ENCODE data around the gene GLDC.

GLDC gene

GRCh38 chr9:6598249-6598725 is 47.2 kb downstream of the GLDC start:
- TF ChIP-seq EZH2 (optimal IDR thresholded peaks at IDR 0.05; ENCODE audit: low read depth, low read length) (no peak), CTCF (IDR thresholded peaks at IDR 0.05; ENCODE audit: low read length) (no peak), EZH2phosphoT487 (IDR thresholded peaks at IDR 0.05; ENCODE audit: low read length) (no peak)
- peak overlapping the region; percentile 8; the same call in 1 of the 2 replicates for H3K9ac ChIP-seq (ENCODE audit: low read length)

DNA sequence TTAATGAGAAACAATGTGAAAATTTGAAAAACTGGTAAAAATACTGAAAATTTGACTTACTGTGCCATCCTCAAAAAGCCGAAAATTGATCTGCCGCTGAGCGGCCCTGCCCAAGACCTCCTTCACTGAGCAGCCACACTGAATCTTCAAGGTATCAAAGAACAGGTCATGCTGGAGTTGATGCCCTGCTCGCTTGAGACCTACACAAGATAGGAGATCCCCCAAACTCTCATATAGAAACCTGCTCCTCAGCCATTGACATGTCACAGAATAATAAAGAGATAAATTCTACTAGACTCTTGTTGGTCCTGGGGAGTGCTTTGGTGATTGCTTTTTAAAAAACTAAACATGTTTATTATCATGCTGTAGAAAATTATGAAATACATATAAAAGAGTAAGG is 52.7 kb downstream of the GLDC start:
- H3K4me3 ChIP-seq (ENCODE audit: low read length), result no peak overlapping the region
- no peak for TF ChIP-seq EZH2phosphoT487 (IDR thresholded peaks at IDR 0.05; ENCODE audit: low read length)
- TF ChIP-seq CTCF (IDR thresholded peaks at IDR 0.05; ENCODE audit: low read length), result no peak
- TF ChIP-seq EZH2 (optimal IDR thresholded peaks at IDR 0.05; ENCODE audit: low read depth, low read length), result no peak
- H3K27me3 ChIP-seq (replicated peaks; ENCODE audit: insufficient read depth, low read length), result no peaks in the 10 kb centered on the region
- no peak overlapping the region for H3K27ac ChIP-seq (ENCODE audit: low read length)
- DNase-seq, result no peak
- no peak overlapping the region for H3K9ac ChIP-seq (ENCODE audit: low read length)
- H3K4me2 ChIP-seq (ENCODE audit: low read depth, low read length), result no peak overlapping the region
- no peaks in the 10 kb centered on the region for H3K9me2 ChIP-seq (replicated peaks; ENCODE audit: insufficient read depth, low read length)
- H2AFZ ChIP-seq (ENCODE audit: low read length), result no peak overlapping the region
- H3K36me3 ChIP-seq (replicated peaks; ENCODE audit: insufficient read depth, low read length), result peaks cover 6% of the 10 kb centered on the region
- peaks cover 20% of the 10 kb centered on the region for H3K4me1 ChIP-seq (ENCODE audit: low read length)
- peaks cover 11% of the 10 kb centered on the region for H3K79me2 ChIP-seq (ENCODE audit: low read length)
- H3K9me3 ChIP-seq (replicated peaks; ENCODE audit: insufficient read depth, low read length), result no peaks in the 10 kb centered on the region
- H4K20me1 ChIP-seq (ENCODE audit: insufficient read depth, low read length), result no peaks in the 10 kb centered on the region
- peaks cover 12% of the 10 kb centered on the region for H3F3A ChIP-seq (ENCODE audit: insufficient read depth, low read length)

More at GRCh38 chr9:6598249-6598725, 47.2 kb downstream of the GLDC start:
- Histone ChIP-seq H3K4me1 (ENCODE audit: low read length) (peaks cover 40% of the 10 kb centered on the region), H3K36me3 (replicated peaks; ENCODE audit: insufficient read depth, low read length) (peaks cover 7% of the 10 kb centered on the region; the same call in 1 of the 2 replicates), H3K4me2 (ENCODE audit: low read depth, low read length) (peak overlapping the region; percentile 5; the same call in 1 of the 2 replicates), H3K79me2 (ENCODE audit: low read length) (peaks cover 11% of the 10 kb centered on the region), H3K9me3 (replicated peaks; ENCODE audit: insufficient read depth, low read length) (no peaks in the 10 kb centered on the region), H3K27ac (ENCODE audit: low read length) (peak overlapping the region; percentile 71), H4K20me1 (ENCODE audit: insufficient read depth, low read length) (no peaks in the 10 kb centered on the region), H3K9me2 (replicated peaks; ENCODE audit: insufficient read depth, low read length) (no peaks in the 10 kb centered on the region), H3K27me3 (replicated peaks; ENCODE audit: insufficient read depth, low read length) (no peaks in the 10 kb centered on the region), H3K4me3 (ENCODE audit: low read length) (no peak overlapping the region), H3F3A (ENCODE audit: insufficient read depth, low read length) (peaks cover 23% of the 10 kb centered on the region), H2AFZ (ENCODE audit: low read length) (no peak overlapping the region)
- DNase-seq, result peak; percentile 80

GRCh38 chr9:6592231-6592630 is 53.3 kb downstream of the GLDC start:
- Histone ChIP-seq H3K9me3 (replicated peaks; ENCODE audit: insufficient read depth, low read length) (no peaks in the 10 kb centered on the region), H3K4me1 (ENCODE audit: low read length) (peaks cover 15% of the 10 kb centered on the region), H3K27ac (ENCODE audit: low read length) (no peak overlapping the region), H3K27me3 (replicated peaks; ENCODE audit: insufficient read depth, low read length) (no peaks in the 10 kb centered on the region), H3K9me2 (replicated peaks; ENCODE audit: insufficient read depth, low read length) (no peaks in the 10 kb centered on the region), H4K20me1 (ENCODE audit: insufficient read depth, low read length) (no peaks in the 10 kb centered on the region), H3F3A (ENCODE audit: insufficient read depth, low read length) (peaks cover 6% of the 10 kb centered on the region; the same call in 1 of the 2 replicates), H3K4me3 (ENCODE audit: low read length) (no peak overlapping the region), H3K79me2 (ENCODE audit: low read length) (peaks cover 11% of the 10 kb centered on the region), H3K4me2 (ENCODE audit: low read depth, low read length) (no peak overlapping the region), H2AFZ (ENCODE audit: low read length) (no peak overlapping the region), H3K36me3 (replicated peaks; ENCODE audit: insufficient read depth, low read length) (peaks cover 5% of the 10 kb centered on the region), H3K9ac (ENCODE audit: low read length) (no peak overlapping the region)
- no peak for TF ChIP-seq EZH2 (optimal IDR thresholded peaks at IDR 0.05; ENCODE audit: low read depth, low read length)
- no peak for TF ChIP-seq EZH2phosphoT487 (IDR thresholded peaks at IDR 0.05; ENCODE audit: low read length)
- TF ChIP-seq CTCF (IDR thresholded peaks at IDR 0.05; ENCODE audit: low read length), result no peak
- no peak for DNase-seq

Data from MM.1S (cell line).